ENCODE results near the gene SNX12. TPM values are rescaled to one million over a fixed set of nuclear protein-coding genes. Genes with fewer than 3 reads are reported as not detected.
"Not testable (repeated sequence)": the region's sequence is repeated elsewhere in the genome, so short reads cannot be mapped to it uniquely, and the experiment has no call there.

Gene SNX12
- total RNA-seq, 1 experiment from 2014 or later, result 18.9 TPM

GRCh38 chrX:71052721-71053120 is 15.4 kb downstream of the SNX12 start:
- H3K4me1 ChIP-seq (ENCODE audit: low read length), result no peaks in the 10 kb centered on the region
- no peak overlapping the region for H3K4me3 ChIP-seq (ENCODE audit: low read length)
- H3K27me3 ChIP-seq (ENCODE audit: low read length), result no peaks in the 10 kb centered on the region
- no peak for DNase-seq
- H4K20me1 ChIP-seq (ENCODE audit: insufficient read depth, low read depth, low read length), result no peaks in the 10 kb centered on the region
- no peaks in the 10 kb centered on the region for H3K79me2 ChIP-seq (ENCODE audit: low read length)
- H3K36me3 ChIP-seq (ENCODE audit: insufficient read depth, low read length), result no peaks in the 10 kb centered on the region
- no peaks in the 10 kb centered on the region for H3K9me3 ChIP-seq (ENCODE audit: low read length)
- H3K9me2 ChIP-seq (replicated peaks; ENCODE audit: insufficient read depth, low read length), result no peaks in the 10 kb centered on the region
- H3K4me2 ChIP-seq (ENCODE audit: low read depth, low read length, poor library complexity, severe bottlenecking), result no peak overlapping the region
- no peak overlapping the region for H3K9ac ChIP-seq (ENCODE audit: low read length)
- no peak overlapping the region for H3K27ac ChIP-seq (ENCODE audit: low read length)
- H2AFZ ChIP-seq (ENCODE audit: low read length), result no peak overlapping the region

DNA sequence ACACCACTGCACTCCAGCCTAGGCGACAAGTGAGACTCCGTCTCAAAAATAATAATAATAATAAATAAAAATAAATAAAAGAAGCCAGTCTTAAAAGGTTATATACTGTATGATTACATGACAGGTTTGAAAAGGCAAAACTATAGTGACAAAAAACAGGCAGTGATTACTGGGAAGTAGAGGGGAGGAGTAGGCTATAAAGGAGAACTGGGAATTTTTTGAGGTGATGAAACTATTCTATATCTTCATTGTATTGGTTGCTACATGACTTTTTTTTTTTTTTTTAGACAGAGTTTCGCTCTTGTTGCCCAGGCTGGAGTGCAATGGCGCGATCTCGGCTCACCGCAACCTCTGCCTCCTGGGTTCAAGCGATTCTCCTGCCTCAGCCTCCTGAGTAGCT is 20.2 kb downstream of the SNX12 start:
- H3K27me3 ChIP-seq (ENCODE audit: low read length); H3K36me3 ChIP-seq (ENCODE audit: insufficient read depth, low read length); H3K9me3 ChIP-seq (ENCODE audit: low read length); H3K9ac ChIP-seq (ENCODE audit: low read length); H3K4me1 ChIP-seq (ENCODE audit: low read length); H3K4me2 ChIP-seq (ENCODE audit: low read depth, low read length, poor library complexity, severe bottlenecking); H2AFZ ChIP-seq (ENCODE audit: low read length); H3K9me2 ChIP-seq (replicated peaks; ENCODE audit: insufficient read depth, low read length); H3K79me2 ChIP-seq (ENCODE audit: low read length); H3K27ac ChIP-seq (ENCODE audit: low read length); DNase-seq; H4K20me1 ChIP-seq (ENCODE audit: insufficient read depth, low read depth, low read length); H3K4me3 ChIP-seq (ENCODE audit: low read length): not testable (repeated sequence)

- Histone ChIP-seq H3K79me2 (ENCODE audit: low read length) (no peaks in the 10 kb centered on the region), H3K9me3 (ENCODE audit: low read length) (no peaks in the 10 kb centered on the region), H4K20me1 (ENCODE audit: insufficient read depth, low read depth, low read length) (no peaks in the 10 kb centered on the region), H3K27ac (ENCODE audit: low read length) (no peak overlapping the region), H3K36me3 (ENCODE audit: insufficient read depth, low read length) (no peaks in the 10 kb centered on the region), H3K9ac (ENCODE audit: low read length) (no peak overlapping the region), H3K9me2 (replicated peaks; ENCODE audit: insufficient read depth, low read length) (no peaks in the 10 kb centered on the region), H3K4me1 (ENCODE audit: low read length) (no peaks in the 10 kb centered on the region), H3K4me2 (ENCODE audit: low read depth, low read length, poor library complexity, severe bottlenecking) (no peak overlapping the region), H3K27me3 (ENCODE audit: low read length) (no peaks in the 10 kb centered on the region), H2AFZ (ENCODE audit: low read length) (no peak overlapping the region), H3K4me3 (ENCODE audit: low read length) (no peak overlapping the region)
- no peak for DNase-seq
These were observed 50.7 kb downstream of the SNX12 start for GRCh38 chrX:71017396-71017939.

Small RNA genes lying within 50 kb of the gene (small RNA-seq; reads per million reads assigned to genes)
- gene CXorf65 (not detected), gene RNU1-56P (0.24 reads per million)

Other genes starting within 250 kb of the SNX12 start
- gene TEX11, start 159.6 kb downstream of the SNX12 start, total RNA-seq (2014; rRNA removed; shearing (Covaris generic); ENCODE audit: low replicate concordance), result not detected in 2 replicates
- not detected in 2 replicates for gene SLC7A3, start 137.2 kb downstream of the SNX12 start, total RNA-seq (2014; rRNA removed; shearing (Covaris generic); ENCODE audit: low replicate concordance)
- 4.5 and 9.5 TPM in 2 replicates for gene FOXO4, start 27.5 kb upstream of the SNX12 start, total RNA-seq (2014; rRNA removed; shearing (Covaris generic); ENCODE audit: low replicate concordance)
- 0.36 TPM in 1 of 2 replicates, not detected in the other for gene CXorf65, start 38.4 kb upstream of the SNX12 start, total RNA-seq (2014; rRNA removed; shearing (Covaris generic); ENCODE audit: low replicate concordance)
- 4.3 and 9.1 TPM in 2 replicates for gene IL2RG, start 43.2 kb upstream of the SNX12 start, total RNA-seq (2014; rRNA removed; shearing (Covaris generic); ENCODE audit: low replicate concordance)
- gene MED12, start 50.3 kb upstream of the SNX12 start, total RNA-seq (2014; rRNA removed; shearing (Covaris generic); ENCODE audit: low replicate concordance), result 32.7 and 35.2 TPM in 2 replicates
- gene NLGN3, start 76.5 kb upstream of the SNX12 start, total RNA-seq (2014; rRNA removed; shearing (Covaris generic); ENCODE audit: low replicate concordance), result 0.86 and 1.9 TPM in 2 replicates
- not detected in 2 replicates for gene GJB1, start 154.9 kb upstream of the SNX12 start, total RNA-seq (2014; rRNA removed; shearing (Covaris generic); ENCODE audit: low replicate concordance)
- gene ZMYM3, start 185.8 kb upstream of the SNX12 start, total RNA-seq (2014; rRNA removed; shearing (Covaris generic); ENCODE audit: low replicate concordance), result 28.3 and 29.1 TPM in 2 replicates
- 335 and 360 TPM in 2 replicates for gene NONO, start 215.3 kb upstream of the SNX12 start, total RNA-seq (2014; rRNA removed; shearing (Covaris generic); ENCODE audit: low replicate concordance)
- 2.7 and 3.8 TPM in 2 replicates for gene ITGB1BP2, start 233.4 kb upstream of the SNX12 start, total RNA-seq (2014; rRNA removed; shearing (Covaris generic); ENCODE audit: low replicate concordance)